ENCODE data around the gene ESPN.

DNA sequence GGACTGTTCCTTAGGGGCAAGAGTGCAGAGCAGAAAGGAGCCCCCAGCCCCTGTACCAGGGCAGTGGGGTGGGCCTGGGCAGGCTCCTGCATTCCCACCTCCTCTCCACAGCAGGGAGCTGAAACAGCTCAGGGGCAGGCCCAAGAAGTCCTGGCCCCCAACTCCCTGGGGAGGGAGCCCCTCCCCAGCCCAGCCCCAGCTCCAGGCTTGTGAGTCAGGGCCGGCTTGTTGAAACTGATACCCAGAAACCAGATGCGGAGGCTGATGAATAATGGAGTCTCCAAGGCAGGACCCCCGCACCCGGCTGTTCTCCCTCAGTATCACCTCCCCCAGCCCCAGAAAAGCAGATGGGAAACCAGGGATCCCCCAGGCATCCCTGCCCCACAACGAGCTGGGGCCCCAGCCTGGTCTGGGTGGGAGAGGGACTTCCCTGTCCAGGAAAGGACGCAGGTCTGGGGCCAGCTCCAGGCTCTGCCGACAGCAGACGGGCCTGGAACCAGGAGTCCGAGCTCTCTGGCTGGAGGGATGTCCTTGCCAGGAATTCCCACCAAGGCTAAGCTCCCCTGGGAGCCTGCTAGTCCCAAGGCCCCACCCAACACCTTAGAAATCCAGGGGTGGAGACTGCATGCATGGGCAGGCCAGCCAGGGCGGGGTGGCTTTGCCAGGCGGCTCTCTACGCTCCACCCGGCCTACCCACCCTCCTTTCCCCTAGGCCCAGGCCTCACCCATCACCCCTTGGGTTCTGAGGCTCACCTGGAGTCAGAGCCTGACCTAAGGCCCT is 64.2 kb downstream of the ESPN start:
- TF ChIP-seq POLR2A (IDR thresholded peaks at IDR 0.05; ENCODE audit: low read depth, low read length), result no peak
- TF ChIP-seq TAF1 (IDR thresholded peaks at IDR 0.05; ENCODE audit: borderline replicate concordance, low read depth, low read length), result no peak

Data from GM12892 (cell line).